Measurements from ENCODE around the gene EIF4H. TPM values are rescaled to one million over a fixed set of nuclear protein-coding genes. Genes with fewer than 3 reads are reported as not detected.
"Not testable (repeated sequence)": the region's sequence is repeated elsewhere in the genome, so short reads cannot be mapped to it uniquely, and the experiment has no call there.

Gene EIF4H
- total RNA-seq, 1 experiment from 2014 or later: 318 TPM

- DNase-seq (ENCODE audit: low read depth, low spot score); H3K36me3 ChIP-seq (ENCODE audit: control insufficient read depth, insufficient read depth, low read length); CTCF ChIA-PET; H3K27me3 ChIP-seq (ENCODE audit: control insufficient read depth, insufficient read depth, low read length); H3K4me1 ChIP-seq (ENCODE audit: control insufficient read depth, insufficient read depth, low read length); H3K9me3 ChIP-seq (ENCODE audit: control insufficient read depth, insufficient read depth, low read depth, low read length); in situ Hi-C loops (cut with HindIII; ENCODE audit: low pct_unique_long_range_greater_than_20kb, low sequenced_read_pairs); H3K4me3 ChIP-seq (ENCODE audit: low read depth in 2 of 2, low read length in 2 of 2); BruUV-seq (replicated peaks); ATAC-seq; H3K27ac ChIP-seq (ENCODE audit: low read length): not testable (repeated sequence)
- POLR2A ChIA-PET: interaction anchor here (0.7 kb wide), 1 partner anchor 38 kb away, joined by 9 read pairs; no protein-coding TSS in a partner anchor
- intact Hi-C loops (cut with micrococcal nuclease; ENCODE audit: unreplicated experiment): loop anchor here (10.0 kb wide), 1 partner anchor 53 kb away; no protein-coding TSS in a partner anchor
These were observed 6.8 kb upstream of the EIF4H start for GRCh38 chr7:74167324-74167723.

DNA sequence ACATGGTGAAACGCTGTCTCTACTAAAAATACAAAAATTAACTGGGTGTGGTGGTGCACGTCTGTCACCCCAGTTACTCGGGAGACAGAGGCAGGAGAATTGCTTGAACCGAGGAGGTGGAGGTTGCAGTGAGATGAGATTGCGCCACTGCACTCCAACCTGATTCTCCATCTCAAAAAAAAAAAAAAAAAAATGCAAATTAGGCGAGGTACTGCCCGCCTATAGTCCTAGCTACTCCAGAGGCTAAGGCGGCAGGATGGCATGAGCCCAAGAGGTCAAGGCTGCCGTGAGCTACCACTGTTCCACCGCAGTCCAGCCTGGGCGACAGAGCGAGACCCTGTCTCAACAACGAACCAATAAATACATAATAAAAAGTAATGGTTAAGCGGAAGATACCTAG lies 1.1 kb upstream of the EIF4H start:
- DNase-seq (ENCODE audit: low read depth, low spot score) (no peak), ATAC-seq (no peak)
- Histone ChIP-seq H3K27me3 (ENCODE audit: control insufficient read depth, insufficient read depth, low read length) (no peaks in the 10 kb centered on the region), H3K36me3 (ENCODE audit: control insufficient read depth, insufficient read depth, low read length) (peaks cover 14% of the 10 kb centered on the region), H3K27ac (ENCODE audit: low read length) (peak overlapping the region; percentile 98), H3K4me1 (ENCODE audit: control insufficient read depth, insufficient read depth, low read length) (peaks cover 26% of the 10 kb centered on the region), H3K4me3 (ENCODE audit: low read depth in 2 of 2, low read length in 2 of 2) (peak overlapping the region; percentile 88 to 93), H3K9me3 (ENCODE audit: control insufficient read depth, insufficient read depth, low read depth, low read length) (no peaks in the 10 kb centered on the region)
- intact Hi-C loops (cut with micrococcal nuclease; ENCODE audit: unreplicated experiment) (loop anchor here (10.0 kb wide), 1 partner anchor 98 kb away; no protein-coding TSS in a partner anchor), in situ Hi-C loops (cut with HindIII; ENCODE audit: low pct_unique_long_range_greater_than_20kb, low sequenced_read_pairs) (no loop called here)
- CTCF ChIA-PET: interaction anchor here (0.5 kb wide), 1 partner anchor 14 kb away, joined by 3 read pairs; no protein-coding TSS in a partner anchor
- BruUV-seq (replicated peaks): no TSS peak
- TF ChIP-seq, protein P1, sequence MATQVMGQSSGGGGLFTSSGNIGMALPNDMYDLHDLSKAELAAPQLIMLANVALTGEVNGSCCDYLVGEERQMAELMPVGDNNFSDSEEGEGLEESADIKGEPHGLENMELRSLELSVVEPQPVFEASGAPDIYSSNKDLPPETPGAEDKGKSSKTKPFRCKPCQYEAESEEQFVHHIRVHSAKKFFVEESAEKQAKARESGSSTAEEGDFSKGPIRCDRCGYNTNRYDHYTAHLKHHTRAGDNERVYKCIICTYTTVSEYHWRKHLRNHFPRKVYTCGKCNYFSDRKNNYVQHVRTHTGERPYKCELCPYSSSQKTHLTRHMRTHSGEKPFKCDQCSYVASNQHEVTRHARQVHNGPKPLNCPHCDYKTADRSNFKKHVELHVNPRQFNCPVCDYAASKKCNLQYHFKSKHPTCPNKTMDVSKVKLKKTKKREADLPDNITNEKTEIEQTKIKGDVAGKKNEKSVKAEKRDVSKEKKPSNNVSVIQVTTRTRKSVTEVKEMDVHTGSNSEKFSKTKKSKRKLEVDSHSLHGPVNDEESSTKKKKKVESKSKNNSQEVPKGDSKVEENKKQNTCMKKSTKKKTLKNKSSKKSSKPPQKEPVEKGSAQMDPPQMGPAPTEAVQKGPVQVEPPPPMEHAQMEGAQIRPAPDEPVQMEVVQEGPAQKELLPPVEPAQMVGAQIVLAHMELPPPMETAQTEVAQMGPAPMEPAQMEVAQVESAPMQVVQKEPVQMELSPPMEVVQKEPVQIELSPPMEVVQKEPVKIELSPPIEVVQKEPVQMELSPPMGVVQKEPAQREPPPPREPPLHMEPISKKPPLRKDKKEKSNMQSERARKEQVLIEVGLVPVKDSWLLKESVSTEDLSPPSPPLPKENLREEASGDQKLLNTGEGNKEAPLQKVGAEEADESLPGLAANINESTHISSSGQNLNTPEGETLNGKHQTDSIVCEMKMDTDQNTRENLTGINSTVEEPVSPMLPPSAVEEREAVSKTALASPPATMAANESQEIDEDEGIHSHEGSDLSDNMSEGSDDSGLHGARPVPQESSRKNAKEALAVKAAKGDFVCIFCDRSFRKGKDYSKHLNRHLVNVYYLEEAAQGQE (IDR thresholded peaks at IDR 0.05; ENCODE audit: insufficient read depth in 1 of 2, low read depth in 2 of 2, low read length in 1 of 2): no peak
- TF ChIP-seq SIN3A (IDR thresholded peaks at IDR 0.05; ENCODE audit: borderline replicate concordance, insufficient read depth, low read depth, low read length) (no peak), TCF7L2 (IDR thresholded peaks at IDR 0.05; ENCODE audit: low read depth, low read length) (no peak), POLR2AphosphoS5 (IDR thresholded peaks at IDR 0.05; ENCODE audit: low read depth, low read length) (no peak)
- TF ChIP-seq, protein P2, sequence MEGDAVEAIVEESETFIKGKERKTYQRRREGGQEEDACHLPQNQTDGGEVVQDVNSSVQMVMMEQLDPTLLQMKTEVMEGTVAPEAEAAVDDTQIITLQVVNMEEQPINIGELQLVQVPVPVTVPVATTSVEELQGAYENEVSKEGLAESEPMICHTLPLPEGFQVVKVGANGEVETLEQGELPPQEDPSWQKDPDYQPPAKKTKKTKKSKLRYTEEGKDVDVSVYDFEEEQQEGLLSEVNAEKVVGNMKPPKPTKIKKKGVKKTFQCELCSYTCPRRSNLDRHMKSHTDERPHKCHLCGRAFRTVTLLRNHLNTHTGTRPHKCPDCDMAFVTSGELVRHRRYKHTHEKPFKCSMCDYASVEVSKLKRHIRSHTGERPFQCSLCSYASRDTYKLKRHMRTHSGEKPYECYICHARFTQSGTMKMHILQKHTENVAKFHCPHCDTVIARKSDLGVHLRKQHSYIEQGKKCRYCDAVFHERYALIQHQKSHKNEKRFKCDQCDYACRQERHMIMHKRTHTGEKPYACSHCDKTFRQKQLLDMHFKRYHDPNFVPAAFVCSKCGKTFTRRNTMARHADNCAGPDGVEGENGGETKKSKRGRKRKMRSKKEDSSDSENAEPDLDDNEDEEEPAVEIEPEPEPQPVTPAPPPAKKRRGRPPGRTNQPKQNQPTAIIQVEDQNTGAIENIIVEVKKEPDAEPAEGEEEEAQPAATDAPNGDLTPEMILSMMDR (IDR thresholded peaks at IDR 0.05): no peak
- POLR2A ChIA-PET: no interaction called here

- no TSS peak for BruUV-seq (replicated peaks)
These were observed 678 bp upstream of the EIF4H start for GRCh38 chr7:74173491-74173865.

More at GRCh38 chr7:74173491-74173865, 678 bp upstream of the EIF4H start:
- Histone ChIP-seq H3K27ac (ENCODE audit: low read length) (peak overlapping the region; percentile 98), H3K36me3 (ENCODE audit: control insufficient read depth, insufficient read depth, low read length) (peaks cover 14% of the 10 kb centered on the region), H3K4me1 (ENCODE audit: control insufficient read depth, insufficient read depth, low read length) (peaks cover 26% of the 10 kb centered on the region), H3K27me3 (ENCODE audit: control insufficient read depth, insufficient read depth, low read length) (no peaks in the 10 kb centered on the region), H3K4me3 (ENCODE audit: low read depth in 2 of 2, low read length in 2 of 2) (peak overlapping the region; percentile 88 to 93), H3K9me3 (ENCODE audit: control insufficient read depth, insufficient read depth, low read depth, low read length) (no peaks in the 10 kb centered on the region)
- CTCF ChIA-PET: interaction anchor here (1.0 kb wide), 1 partner anchor 10 kb away, joined by 3 read pairs; no protein-coding TSS in a partner anchor
- DNase-seq (ENCODE audit: low read depth, low spot score) (no peak), ATAC-seq (no peak; the same call in 1 of the 2 replicates)
- in situ Hi-C loops (cut with HindIII; ENCODE audit: low pct_unique_long_range_greater_than_20kb, low sequenced_read_pairs) (no loop called here), intact Hi-C loops (cut with micrococcal nuclease; ENCODE audit: unreplicated experiment) (loop anchor here (10.0 kb wide), 1 partner anchor 99 kb away; no protein-coding TSS in a partner anchor)
- TF ChIP-seq, protein P1 (IDR thresholded peaks at IDR 0.05; ENCODE audit: insufficient read depth in 1 of 2, low read depth in 2 of 2, low read length in 1 of 2): no peak
- TF ChIP-seq SIN3A (IDR thresholded peaks at IDR 0.05; ENCODE audit: borderline replicate concordance, insufficient read depth, low read depth, low read length) (no peak), POLR2AphosphoS5 (IDR thresholded peaks at IDR 0.05; ENCODE audit: low read depth, low read length) (no peak), TCF7L2 (IDR thresholded peaks at IDR 0.05; ENCODE audit: low read depth, low read length) (no peak)
- TF ChIP-seq, protein P2 (IDR thresholded peaks at IDR 0.05): no peak
- POLR2A ChIA-PET: interaction anchor here (0.6 to 0.8 kb wide), 3 partner anchors 10 to 88 kb away, joined by 3 to 11 read pairs (median 3); no protein-coding TSS in a partner anchor

All from Panc1 (cell line).